ENCODE data around the gene RSRC1.
"Not testable (repeated sequence)": the region's sequence is repeated elsewhere in the genome, so short reads cannot be mapped to it uniquely, and the experiment has no call there.

RSRC1 gene

GRCh38 chr3:158382479-158382878 is 272.6 kb downstream of the RSRC1 start:
- in situ Hi-C loops (cut with MboI; ENCODE audit: low sequenced_read_pairs): no loop called here

- in situ Hi-C loops (cut with MboI; ENCODE audit: low sequenced_read_pairs): no loop called here
These were observed 274.1 kb downstream of the RSRC1 start for GRCh38 chr3:158384019-158384418.

GRCh38 chr3:158395421-158395820 is 285.5 kb downstream of the RSRC1 start:
- in situ Hi-C loops (cut with MboI; ENCODE audit: low sequenced_read_pairs): no loop called here

- in situ Hi-C loops (cut with MboI; ENCODE audit: low sequenced_read_pairs): no loop called here
These were observed 292.7 kb downstream of the RSRC1 start for GRCh38 chr3:158402590-158402989.

- in situ Hi-C loops (cut with MboI; ENCODE audit: low sequenced_read_pairs): no loop called here
These were observed 293.1 kb downstream of the RSRC1 start for GRCh38 chr3:158403013-158403412.

GRCh38 chr3:158404131-158404718 is 294.3 kb downstream of the RSRC1 start:
- in situ Hi-C loops (cut with MboI; ENCODE audit: low sequenced_read_pairs): no loop called here

GRCh38 chr3:158405507-158405906 is 295.6 kb downstream of the RSRC1 start:
- in situ Hi-C loops (cut with MboI; ENCODE audit: low sequenced_read_pairs): no loop called here

- in situ Hi-C loops (cut with MboI; ENCODE audit: low sequenced_read_pairs): no loop called here
These were observed 298.1 kb downstream of the RSRC1 start for GRCh38 chr3:158407844-158408517.

- in situ Hi-C loops (cut with MboI; ENCODE audit: low sequenced_read_pairs): not testable (repeated sequence)
These were observed 298.6 kb downstream of the RSRC1 start for GRCh38 chr3:158408518-158408897.

GRCh38 chr3:158418035-158418434 is 308.1 kb downstream of the RSRC1 start:
- in situ Hi-C loops (cut with MboI; ENCODE audit: low sequenced_read_pairs): no loop called here

- in situ Hi-C loops (cut with MboI; ENCODE audit: low sequenced_read_pairs): no loop called here
These were observed 310.1 kb downstream of the RSRC1 start for GRCh38 chr3:158419820-158420653.

GRCh38 chr3:158420654-158421396 is 310.9 kb downstream of the RSRC1 start:
- in situ Hi-C loops (cut with MboI; ENCODE audit: low sequenced_read_pairs): no loop called here

- in situ Hi-C loops (cut with MboI; ENCODE audit: low sequenced_read_pairs): loop anchor here (25.0 kb wide), 1 partner anchor 568 kb away; no protein-coding TSS in a partner anchor
These were observed 320.6 kb downstream of the RSRC1 start for GRCh38 chr3:158430448-158430847.

GRCh38 chr3:158430968-158431367 is 321.1 kb downstream of the RSRC1 start:
- in situ Hi-C loops (cut with MboI; ENCODE audit: low sequenced_read_pairs): loop anchor here (25.0 kb wide), 1 partner anchor 569 kb away; no protein-coding TSS in a partner anchor

- in situ Hi-C loops (cut with MboI; ENCODE audit: low sequenced_read_pairs): loop anchor here (25.0 kb wide), 1 partner anchor 570 kb away; no protein-coding TSS in a partner anchor
These were observed 321.9 kb downstream of the RSRC1 start for GRCh38 chr3:158431829-158432228.

- in situ Hi-C loops (cut with MboI; ENCODE audit: low sequenced_read_pairs): loop anchor here (25.0 kb wide), 1 partner anchor 572 kb away; no protein-coding TSS in a partner anchor
These were observed 324.6 kb downstream of the RSRC1 start for GRCh38 chr3:158434412-158435038.

- in situ Hi-C loops (cut with MboI; ENCODE audit: low sequenced_read_pairs): loop anchor here (25.0 kb wide), 1 partner anchor 581 kb away; no protein-coding TSS in a partner anchor
These were observed 333.7 kb downstream of the RSRC1 start for GRCh38 chr3:158443632-158444031.

- in situ Hi-C loops (cut with MboI; ENCODE audit: low sequenced_read_pairs): loop anchor here (25.0 kb wide), 1 partner anchor 585 kb away; no protein-coding TSS in a partner anchor
These were observed 337.5 kb downstream of the RSRC1 start for GRCh38 chr3:158447408-158447807.

- in situ Hi-C loops (cut with MboI; ENCODE audit: low sequenced_read_pairs): no loop called here
These were observed 341.6 kb downstream of the RSRC1 start for GRCh38 chr3:158451405-158452055.

GRCh38 chr3:158452334-158452733 is 342.4 kb downstream of the RSRC1 start:
- in situ Hi-C loops (cut with MboI; ENCODE audit: low sequenced_read_pairs): no loop called here
